Kidney (tissue), 14 donors: ENCODE measurements around the gene FOLR1. TPM values are rescaled to one million over a fixed set of nuclear protein-coding genes. Genes with fewer than 3 reads are reported as not detected.

ENCODE experiments used
- DNase-seq, 5 donors: peaks; one replicate each; pipeline ENCODE4 v3.0.0-alpha.2; 2013 to 2020
- FAIRE-seq: peaks from 2 replicates; lab custom pipeline; 2012; peaks lifted over from hg19 to GRCh38; lab: Jason Lieb, UNC
- H3K27ac ChIP-seq, 2 donors: one replicate each; pipeline ENCODE4 v1.7.0; 2013; ENCODE audit warnings: low read depth in 2 of 2, low read length in 2 of 2, inconsistent platforms in 1 of 2
- H3K27me3 ChIP-seq: one replicate; pipeline ENCODE4 v1.7.1; 2013; ENCODE audit warnings: low read length, inconsistent platforms; ENCODE audit not compliant: control insufficient read depth, insufficient read depth
- H3K36me3 ChIP-seq, 3 donors: one replicate each; pipeline versions ENCODE4 v1.7.0 to v1.7.1; 2013; ENCODE audit warnings: low read length in 3 of 3, control low read depth in 1 of 3, inconsistent platforms in 1 of 3; ENCODE audit not compliant: insufficient read depth in 3 of 3, control insufficient read depth in 2 of 3
- H3K4me1 ChIP-seq, 3 donors: one replicate each; pipeline versions ENCODE4 v1.7.0 to v1.7.1; 2013; ENCODE audit warnings: low read length in 3 of 3, inconsistent platforms in 1 of 3, low read depth in 1 of 3; ENCODE audit not compliant: control insufficient read depth in 2 of 3, insufficient read depth in 2 of 3
- H3K4me3 ChIP-seq, 3 donors: one replicate each; pipeline versions ENCODE4 v1.7.0 to v1.8.1; 2013; ENCODE audit warnings: low read length in 3 of 3, control low read depth in 1 of 3, inconsistent platforms in 1 of 3
- H3K9ac ChIP-seq, 3 donors: one replicate each; pipeline versions ENCODE4 v1.7.0 to v1.7.1; 2013; ENCODE audit warnings: low read length in 3 of 3, control low read depth in 1 of 3, inconsistent platforms in 1 of 3
- H3K9me3 ChIP-seq, 3 donors: one replicate each; pipeline versions ENCODE4 v1.7.0 to v1.7.1; 2013; ENCODE audit warnings: low read length in 3 of 3, control low read depth in 1 of 3, inconsistent platforms in 1 of 3; ENCODE audit not compliant: control insufficient read depth in 2 of 3, insufficient read depth in 1 of 3
- CTCF ChIP-seq: IDR thresholded peaks from 3 replicates; pipeline ENCODE4 v1.5.1; 2012; ENCODE audit warnings: mild to moderate bottlenecking, moderate library complexity, borderline replicate concordance; ENCODE audit not compliant: insufficient read depth; ENCODE audit errors: extremely low read depth
- intact Hi-C: fragments of 100-400 bp; cut with DNase I; formaldehyde crosslinking; loops from one replicate; pipeline ENCODE4 v1.11.1; 2022
- polyA plus RNA-seq: library from polyadenylated mRNA; stranded (reverse); fragments of 350-450 nt; fragmentation: Illumina TruSeq; extraction: RNeasy Lipid Tissue Mini Kit (QIAGEN cat#74804); gene quantifications from one replicate; pipeline ENCODE4 v1.2.3, GENCODE V29; 2014; ENCODE audit warnings: low read depth, low replicate concordance; ENCODE audit not compliant: insufficient read depth
- total RNA-seq: library from RNA; stranded (reverse); fragmentation: NEBNext Ultra II Directional; extraction: Animal tissue kit (Norgen Biotek cat#: 25700); gene quantifications from one replicate; pipeline ENCODE4 v1.2.1, GENCODE V29; 2021
- donor health status: control.
- donor health status: control.
- donor health status: control.
- donor health status: control.
- donor health status: control.
- donor health status: DM: yes; HTN: yes; CAD: no.
- donor health status: Normal renal cell carcinoma (clear cell type).

FOLR1 gene
- total and polyA plus RNA-seq, 2 donors from 2014 or later: 41.2 to 297 TPM

- H3K9ac ChIP-seq: no peak overlapping the region
- DNase-seq (peak in 1 of 5 donors; percentile 25), FAIRE-seq (no peak)
- TF ChIP-seq CTCF: no peak
- intact Hi-C loops: no loop called here
- no peak overlapping the region for H3K27ac ChIP-seq
- H3K4me1 ChIP-seq: peaks cover 0 to 12% (median 4%) of the 10 kb centered on the region in 3 donors
- H3K9me3 ChIP-seq: no peaks in the 10 kb centered on the region
- peaks cover 48% of the 10 kb centered on the region for H3K27me3 ChIP-seq
- H3K4me3 ChIP-seq: no peak overlapping the region
- H3K36me3 ChIP-seq: peaks cover 0 to 4% (median 0%) of the 10 kb centered on the region in 3 donors
Observed at GRCh38 chr11:72242141-72242540, 50.2 kb downstream of the FOLR1 start.

- Histone ChIP-seq H3K9ac (no peak overlapping the region), H3K27me3 (peaks cover 50% of the 10 kb centered on the region), H3K4me1 (peaks cover 0 to 8% (median 0%) of the 10 kb centered on the region in 3 donors), H3K36me3 (no peaks in the 10 kb centered on the region), H3K4me3 (no peak overlapping the region), H3K9me3 (no peaks in the 10 kb centered on the region), H3K27ac (no peak overlapping the region)
- FAIRE-seq (no peak), DNase-seq (peak in 2 of 5 donors; percentile 50 to 68)
- no peak for TF ChIP-seq CTCF
- intact Hi-C loops: no loop called here
Observed at GRCh38 chr11:72243173-72244059, 51.5 kb downstream of the FOLR1 start.

- no peak for FAIRE-seq
- TF ChIP-seq CTCF: no peak
- intact Hi-C loops: no loop called here
- H3K27ac ChIP-seq: no peak within 1 kb of the TSS
- peak in 2 of 5 donors; percentile 39 to 78 for DNase-seq
- peaks cover 0 to 8% (median 0%) of the 10 kb centered on the region in 3 donors for H3K4me1 ChIP-seq
- H3K4me3 ChIP-seq: no peak within 1 kb of the TSS
- no peaks in the 10 kb centered on the region for H3K9me3 ChIP-seq
- no peaks in the 10 kb centered on the region for H3K36me3 ChIP-seq
- no peak within 1 kb of the TSS for H3K9ac ChIP-seq
- H3K27me3 ChIP-seq: peaks cover 50% of the 10 kb centered on the region
Observed at GRCh38 chr11:72244060-72244360, 52.1 kb downstream of the FOLR1 start, which contains the start of gene PHOX2A. TSS of gene PHOX2A (minus strand) at chr11:72244176. CDS start at chr11:72244004, 172 bp downstream.
